Suprapubic skin (tissue), 4 donors: ENCODE results near the gene GRPEL2. TPM values are rescaled to one million over a fixed set of nuclear protein-coding genes. Genes with fewer than 3 reads are reported as not detected.
A peak's percentile ranks its signal among the peaks of the same experiment; 100 is the strongest.

Experiments
- DNase-seq, 2 donors: peaks; one replicate each; pipeline ENCODE4 v3.0.0-alpha.2; 2019; ENCODE audit warnings: low spot score in 2 of 2
- H3K27ac ChIP-seq: fragments of 200-600 bp; sonication (generic); one replicate; pipeline ENCODE4 v1.5.1; 2019
- H3K27me3 ChIP-seq: fragments of 200-600 bp; sonication (generic); one replicate; pipeline ENCODE4 v1.5.1; 2019
- H3K36me3 ChIP-seq: fragments of 200-600 bp; sonication (generic); one replicate; pipeline ENCODE4 v1.5.1; 2019
- H3K4me1 ChIP-seq: fragments of 200-600 bp; sonication (generic); one replicate; pipeline ENCODE4 v1.5.1; 2019
- H3K4me3 ChIP-seq: fragments of 200-600 bp; sonication (generic); one replicate; pipeline ENCODE4 v1.5.1; 2019; ENCODE audit warnings: mild to moderate bottlenecking
- H3K9me3 ChIP-seq: fragments of 200-600 bp; sonication (generic); one replicate; pipeline ENCODE4 v1.5.1; 2019
- CTCF ChIP-seq, 2 donors: fragments of 200-600 bp in 1 of 2; fragments of 450-650 bp in 1 of 2; sonication (generic) in 1 of 2; IDR thresholded peaks; one replicate each; pipeline ENCODE4 v1.5.1; 2016 to 2019; ENCODE audit warnings: antibody characterized with exemption in 2 of 2, mild to moderate bottlenecking in 1 of 2, moderate library complexity in 1 of 2
- EP300 ChIP-seq: sonication (generic); formaldehyde crosslinking; IDR thresholded peaks from one replicate; pipeline ENCODE4 v1.6.1; 2017; ENCODE audit warnings: antibody characterized with exemption
- POLR2A ChIP-seq, 2 donors: fragments of 450-650 bp; IDR thresholded peaks; one replicate each; pipeline ENCODE4 v1.6.1; 2017; ENCODE audit warnings: antibody characterized with exemption in 2 of 2, mild to moderate bottlenecking in 2 of 2, moderate library complexity in 2 of 2
- POLR2AphosphoS5 ChIP-seq, 3 donors: sonication (generic); formaldehyde crosslinking; IDR thresholded peaks; one replicate each; pipeline ENCODE4 v1.6.1; 2017; ENCODE audit warnings: antibody characterized with exemption in 3 of 3
- WGBS: methylation state at CpG from one replicate; pipeline ENCODE4 v1.1.5; 2018; 5-methylcytosine and 5-hydroxymethylcytosine counted together
- total RNA-seq, 4 donors: library from RNA; depleted of rRNA; stranded (reverse); fragments of >200 nt; gene quantifications; one replicate each; pipeline ENCODE4 v1.1.0, GENCODE V29; 2016

The GRPEL2 gene
- total RNA-seq, 4 donors from 2014 or later: 8.4 to 12.4 (median 10.6) TPM

- H3K36me3 ChIP-seq: no peaks in the 10 kb centered on the region
- 3% methylated on average over 6 of the region's 16 CpGs for WGBS
- no peak for TF ChIP-seq POLR2AphosphoS5 (IDR thresholded peaks at IDR 0.05)
- TF ChIP-seq CTCF (IDR thresholded peaks at IDR 0.05): peak; percentile 64 to 94
- H3K9me3 ChIP-seq: no peaks in the 10 kb centered on the region
- peak in 1 of 2 donors; percentile 85 for DNase-seq
- H3K4me3 ChIP-seq: no peak overlapping the region
- H3K4me1 ChIP-seq: peaks cover 7% of the 10 kb centered on the region
- no peaks in the 10 kb centered on the region for H3K27me3 ChIP-seq
- peak overlapping the region; percentile 38 for H3K27ac ChIP-seq
Observed at GRCh38 chr5:149381986-149382338, 36.7 kb downstream of the GRPEL2 start.

- Histone ChIP-seq H3K36me3 (no peaks in the 10 kb centered on the region), H3K4me1 (peaks cover 11% of the 10 kb centered on the region), H3K27ac (peak overlapping the region; percentile 38)
Observed at GRCh38 chr5:149382517-149383220, 37.4 kb downstream of the GRPEL2 start.

GRCh38 chr5:149383399-149383798 lies 38.1 kb downstream of the GRPEL2 start:
- no peaks in the 10 kb centered on the region for H3K27me3 ChIP-seq
- H3K4me3 ChIP-seq: no peak overlapping the region
- H3K9me3 ChIP-seq: no peaks in the 10 kb centered on the region
- 73% methylated on average over 8 of the region's 9 CpGs for WGBS
- DNase-seq: no peak
- peaks cover 11% of the 10 kb centered on the region for H3K4me1 ChIP-seq
- H3K36me3 ChIP-seq: no peaks in the 10 kb centered on the region
- no peak for TF ChIP-seq CTCF (IDR thresholded peaks at IDR 0.05)
- no peak overlapping the region for H3K27ac ChIP-seq

More at GRCh38 chr5:149382517-149383220, 37.4 kb downstream of the GRPEL2 start:
- DNase-seq: no peak
- no peaks in the 10 kb centered on the region for H3K9me3 ChIP-seq
- H3K27me3 ChIP-seq: no peaks in the 10 kb centered on the region
- no peak overlapping the region for H3K4me3 ChIP-seq
- TF ChIP-seq POLR2A (IDR thresholded peaks at IDR 0.05) (no peak), CTCF (IDR thresholded peaks at IDR 0.05) (no peak), POLR2AphosphoS5 (IDR thresholded peaks at IDR 0.05) (no peak), EP300 (no peak)
- 88% methylated on average over 8 of the region's 12 CpGs for WGBS

- TF ChIP-seq EP300 (no peak), POLR2A (IDR thresholded peaks at IDR 0.05) (no peak), CTCF (IDR thresholded peaks at IDR 0.05) (no peak), POLR2AphosphoS5 (IDR thresholded peaks at IDR 0.05) (no peak)
- no peaks in the 10 kb centered on the region for H3K36me3 ChIP-seq
- peak overlapping the region; percentile 22 for H3K27ac ChIP-seq
- H3K9me3 ChIP-seq: no peaks in the 10 kb centered on the region
- no peak for DNase-seq
- H3K4me1 ChIP-seq: peaks cover 14% of the 10 kb centered on the region
- 85% methylated on average over 5 of the region's 5 CpGs for WGBS
- H3K27me3 ChIP-seq: no peaks in the 10 kb centered on the region
- H3K4me3 ChIP-seq: no peak overlapping the region
Observed at GRCh38 chr5:149386166-149386565, 40.9 kb downstream of the GRPEL2 start.

- Histone ChIP-seq H3K4me3 (no peak overlapping the region), H3K4me1 (peaks cover 9% of the 10 kb centered on the region), H3K27ac (peak overlapping the region; percentile 48), H3K36me3 (no peaks in the 10 kb centered on the region), H3K27me3 (no peaks in the 10 kb centered on the region), H3K9me3 (no peaks in the 10 kb centered on the region)
- whole genome bisulfite sequencing: 78% methylated on average over 8 of the region's 9 CpGs
- DNase-seq: no peak
- TF ChIP-seq CTCF (IDR thresholded peaks at IDR 0.05): no peak
- no peak for TF ChIP-seq EP300
- TF ChIP-seq POLR2A (IDR thresholded peaks at IDR 0.05): no peak
- no peak for TF ChIP-seq POLR2AphosphoS5 (IDR thresholded peaks at IDR 0.05)
Observed at GRCh38 chr5:149387081-149387631, 41.9 kb downstream of the GRPEL2 start.
